GM23248 (cell line): ENCODE data around the gene HMGN2.

ENCODE experiments used
- EZH2 ChIP-seq: fragments of 200-600 bp; sonication (generic); IDR thresholded peaks from 2 replicates; pipeline ENCODE4 v1.6.1; 2018; ENCODE audit warnings: antibody characterized with exemption, mild to moderate bottlenecking; ENCODE audit not compliant: insufficient read depth, poor library complexity, severe bottlenecking
- EZH2phosphoT487 ChIP-seq: fragments of 200-600 bp; sonication (generic); IDR thresholded peaks from 2 replicates; pipeline ENCODE4 v1.6.1; 2018; ENCODE audit warnings: antibody characterized with exemption, moderate library complexity, mild to moderate bottlenecking, low read depth; ENCODE audit not compliant: insufficient read depth

- TF ChIP-seq EZH2 (no peak), EZH2phosphoT487 (no peak)
Observed at GRCh38 chr1:26490155-26490554, 17.9 kb downstream of the HMGN2 start.
